AG04449 (cell line): ENCODE results near the gene ITGB4.

ENCODE experiments used
- CTCF ChIA-PET: fragments of 350-600 bp; formaldehyde crosslinking; extraction: SDS; loops from one replicate; lab custom pipeline; 2021; ENCODE audit warnings: antibody characterized with exemption; lab: Yijun Ruan, JAX
- POLR2A ChIA-PET: fragments of 400-600, 350-600 bp; formaldehyde crosslinking; extraction: SDS; loops from one replicate; lab custom pipeline; 2020; ENCODE audit warnings: antibody characterized with exemption, inconsistent platforms; lab: Yijun Ruan, JAX
- DNase-seq: peaks from one replicate; pipeline ENCODE4 v3.0.0-alpha.2; 2010; ENCODE audit warnings: low read depth, low spot score
- H3K4me3 ChIP-seq: 2 replicates; pipeline ENCODE4 v1.5.1; 2011; ENCODE audit warnings: low read depth, mild to moderate bottlenecking, control low read depth, low read length
- TF ChIP-seq, protein P1 (sequence below): IDR thresholded peaks from one replicate; pipeline ENCODE4 v1.5.1; 2011; ENCODE audit warnings: mild to moderate bottlenecking, moderate library complexity, low read length, control low read depth, inconsistent platforms; ENCODE audit not compliant: insufficient read depth; ENCODE audit errors: missing control alignments

The ITGB4 gene

DNA sequence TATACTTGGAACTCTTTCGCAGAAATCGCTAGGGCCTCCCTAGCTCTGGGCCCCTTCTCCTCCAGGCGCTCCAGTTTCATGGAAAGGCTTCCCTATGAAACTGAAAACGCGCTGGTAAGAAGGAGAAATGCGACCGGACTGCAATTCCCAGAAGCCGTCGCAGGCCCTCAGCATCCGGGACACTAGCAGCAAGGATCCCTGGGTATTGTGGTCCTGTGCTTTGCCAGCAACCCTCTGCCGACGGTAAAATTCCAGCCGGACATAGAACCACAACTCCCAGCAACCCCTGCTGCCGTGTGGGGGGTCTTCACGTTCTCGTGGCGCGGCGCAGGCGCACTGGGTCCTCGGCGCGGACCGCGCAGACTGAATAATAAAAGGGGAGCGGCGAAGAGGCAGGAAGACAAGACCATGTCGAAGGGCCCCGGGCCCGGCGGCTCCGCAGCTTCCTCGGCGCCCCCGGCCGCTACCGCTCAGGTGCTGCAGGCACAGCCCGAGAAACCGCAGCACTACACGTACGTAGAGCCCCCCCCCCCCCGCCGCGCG is 63.3 kb downstream of the ITGB4 start, which contains the start of gene UNK:
UNK (plus strand) TSS at position 334 of the 543 bp plus-strand sequence; CDS start at position 409, 75 bp downstream.
- TF ChIP-seq, protein P1, sequence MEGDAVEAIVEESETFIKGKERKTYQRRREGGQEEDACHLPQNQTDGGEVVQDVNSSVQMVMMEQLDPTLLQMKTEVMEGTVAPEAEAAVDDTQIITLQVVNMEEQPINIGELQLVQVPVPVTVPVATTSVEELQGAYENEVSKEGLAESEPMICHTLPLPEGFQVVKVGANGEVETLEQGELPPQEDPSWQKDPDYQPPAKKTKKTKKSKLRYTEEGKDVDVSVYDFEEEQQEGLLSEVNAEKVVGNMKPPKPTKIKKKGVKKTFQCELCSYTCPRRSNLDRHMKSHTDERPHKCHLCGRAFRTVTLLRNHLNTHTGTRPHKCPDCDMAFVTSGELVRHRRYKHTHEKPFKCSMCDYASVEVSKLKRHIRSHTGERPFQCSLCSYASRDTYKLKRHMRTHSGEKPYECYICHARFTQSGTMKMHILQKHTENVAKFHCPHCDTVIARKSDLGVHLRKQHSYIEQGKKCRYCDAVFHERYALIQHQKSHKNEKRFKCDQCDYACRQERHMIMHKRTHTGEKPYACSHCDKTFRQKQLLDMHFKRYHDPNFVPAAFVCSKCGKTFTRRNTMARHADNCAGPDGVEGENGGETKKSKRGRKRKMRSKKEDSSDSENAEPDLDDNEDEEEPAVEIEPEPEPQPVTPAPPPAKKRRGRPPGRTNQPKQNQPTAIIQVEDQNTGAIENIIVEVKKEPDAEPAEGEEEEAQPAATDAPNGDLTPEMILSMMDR: no peak
- ChIA-PET CTCF (interaction anchor here (0.9 to 3.3 kb wide), 8 partner anchors 8 to 121 kb away, joined by 3 to 25 read pairs (median 4); partner anchors contain the start of gene GALK1), POLR2A (interaction anchor here (0.7 kb wide), 1 partner anchor 232 kb away, joined by 3 read pairs; no protein-coding TSS in a partner anchor)
- H3K4me3 ChIP-seq: peak within 1 kb of the TSS; percentile 79
- DNase-seq: peak; percentile 98

DNA sequence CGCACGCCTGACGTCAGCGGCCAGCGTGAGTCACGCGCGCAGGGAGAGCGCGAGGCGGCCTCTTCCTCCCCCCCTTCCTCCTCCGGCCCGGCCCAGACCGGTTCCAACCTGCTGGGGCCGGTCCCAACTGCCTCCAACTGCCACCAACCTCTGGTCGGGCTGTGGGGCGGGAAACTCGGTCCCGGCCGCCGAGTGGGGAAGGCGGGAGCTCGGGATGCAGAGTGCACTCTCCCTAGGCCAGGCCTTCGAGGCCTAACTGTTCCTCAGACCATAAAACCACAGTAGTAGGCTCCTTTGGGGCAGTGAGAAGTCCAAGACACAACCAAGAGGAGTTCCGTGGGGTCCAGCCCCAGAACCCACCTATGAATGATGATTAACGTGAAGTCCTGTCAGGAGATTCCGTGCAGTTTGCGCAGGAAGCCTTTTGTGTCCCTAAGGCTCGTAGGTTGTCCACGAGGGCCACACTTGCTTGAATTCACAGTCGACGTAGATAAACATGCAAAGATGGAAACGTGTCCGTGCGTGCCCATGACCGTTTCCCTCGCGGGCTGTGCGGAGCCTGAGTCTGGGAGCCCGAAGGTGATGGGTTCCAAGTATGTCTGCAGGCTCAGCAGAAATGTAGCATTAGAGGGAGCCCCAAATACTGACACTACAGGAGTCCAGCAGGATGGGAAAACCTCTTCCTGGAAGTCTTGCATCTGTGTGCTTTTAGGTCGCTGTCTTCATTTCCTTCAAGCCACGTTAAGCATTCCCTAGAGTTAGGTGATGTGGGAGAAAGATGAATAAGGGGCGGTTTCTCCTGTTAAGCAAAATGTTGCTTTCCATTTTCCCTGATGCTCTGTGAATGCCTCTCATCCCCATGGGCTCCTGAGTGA is 64.0 kb downstream of the ITGB4 start:
- peak overlapping the region; percentile 79 for H3K4me3 ChIP-seq
- CTCF ChIA-PET: interaction anchor here (1.0 to 1.5 kb wide), 8 partner anchors 8 to 71 kb away, joined by 3 to 5 read pairs (median 3); no protein-coding TSS in a partner anchor
- TF ChIP-seq, protein P1: no peak
- POLR2A ChIA-PET: interaction anchor here (0.7 to 1.0 kb wide), 3 partner anchors 9 to 233 kb away, joined by 3 to 4 read pairs (median 3); no protein-coding TSS in a partner anchor
- no peak for DNase-seq

DNA sequence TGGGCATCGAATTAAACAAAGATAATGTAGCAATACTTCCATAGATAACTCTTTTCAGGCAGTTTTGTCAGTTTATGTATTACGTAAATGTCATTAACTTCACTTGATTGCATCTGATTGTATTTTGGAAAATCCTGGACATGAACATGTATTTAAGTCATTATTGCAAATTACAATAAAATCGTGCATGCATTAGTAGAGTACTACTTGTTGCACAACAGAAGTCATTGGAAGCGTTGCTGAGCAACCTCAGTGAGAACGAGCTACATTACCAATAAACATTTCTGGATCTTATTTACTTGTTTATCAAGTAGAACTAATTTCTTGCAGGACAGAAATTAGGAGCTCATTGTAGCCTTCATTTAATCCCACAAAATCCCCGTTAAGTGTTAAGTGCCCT is 70.0 kb downstream of the ITGB4 start:
- no peak for DNase-seq
- CTCF ChIA-PET: interaction anchor here (0.8 to 2.5 kb wide), 7 partner anchors 8 to 223 kb away, joined by 3 to 16 read pairs (median 6); no protein-coding TSS in a partner anchor
- TF ChIP-seq, protein P1: no peak
- no peak overlapping the region for H3K4me3 ChIP-seq
- POLR2A ChIA-PET: interaction anchor here (1.4 kb wide), 1 partner anchor 11 kb away, joined by 3 read pairs; no protein-coding TSS in a partner anchor

DNA sequence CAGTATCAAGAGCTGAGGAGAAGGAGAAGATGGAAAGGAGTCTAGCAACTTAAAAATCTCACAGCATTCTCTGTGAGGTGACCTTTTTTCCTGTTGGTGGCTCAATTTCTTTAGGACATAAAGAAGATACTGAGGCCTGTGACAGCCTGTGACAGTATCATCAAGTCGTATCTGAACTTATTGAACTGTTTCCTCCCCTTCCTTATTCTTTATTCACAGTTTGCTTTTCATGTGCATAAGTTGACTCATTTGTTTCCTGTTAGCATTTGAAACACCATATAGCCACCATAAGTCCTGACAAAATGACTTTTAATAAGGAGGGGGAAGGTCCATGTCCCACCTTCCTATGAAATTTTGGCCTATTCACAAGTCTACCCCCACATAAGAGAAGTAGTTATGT is 72.2 kb downstream of the ITGB4 start:
- no peak for DNase-seq
- H3K4me3 ChIP-seq: no peak overlapping the region
- TF ChIP-seq, protein P1: no peak
- ChIA-PET CTCF (interaction anchor here (0.9 to 2.5 kb wide), 4 partner anchors 9 to 52 kb away, joined by 3 to 16 read pairs (median 3); partner anchors contain the start of gene UNK), POLR2A (no interaction called here)

DNA sequence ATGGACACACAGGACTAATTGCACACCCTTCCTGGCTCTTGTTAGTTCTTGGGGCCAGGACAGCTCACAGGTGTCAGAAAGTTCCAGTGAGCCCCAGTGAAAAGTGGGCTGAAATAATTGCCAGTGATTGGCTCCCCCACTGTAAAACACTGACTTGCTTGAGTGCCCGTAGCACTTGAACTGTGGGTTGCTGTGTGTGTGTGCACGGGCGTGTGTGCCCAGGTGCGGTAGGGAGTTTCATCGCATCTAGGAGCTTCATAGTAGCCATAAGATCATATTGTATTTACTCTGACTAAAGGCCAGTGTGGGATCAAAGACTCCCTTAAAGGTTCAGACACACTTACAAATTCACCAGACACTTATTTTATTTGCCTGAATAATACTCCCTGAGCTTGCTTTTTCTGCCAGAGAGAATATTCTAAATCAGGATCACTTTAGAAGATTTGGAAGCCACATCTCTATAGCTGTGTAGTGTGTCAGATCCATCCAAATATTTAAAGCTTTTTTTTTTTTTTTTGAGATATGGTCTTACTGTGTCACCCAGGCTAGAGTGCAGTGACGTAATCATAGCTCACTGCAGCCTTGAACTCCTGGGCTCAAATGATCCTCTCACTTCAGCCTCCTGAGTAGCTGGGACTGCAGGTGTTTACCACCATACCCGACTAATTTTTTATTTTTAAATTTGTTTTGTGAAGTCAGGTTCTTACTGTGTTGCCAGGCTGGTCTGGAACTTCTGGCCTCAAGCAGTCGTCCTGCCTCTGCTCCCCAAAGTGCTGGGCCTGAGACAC is 74.8 kb downstream of the ITGB4 start:
- CTCF ChIA-PET: interaction anchor here (0.9 to 10.4 kb wide), 6 partner anchors 9 to 82 kb away, joined by 4 to 72 read pairs (median 7); partner anchors contain the start of genes GALK1 and TRIM47
- POLR2A ChIA-PET: interaction anchor here (1.1 to 2.0 kb wide), 2 partner anchors 16 to 20 kb away, joined by 3 to 5 read pairs; no protein-coding TSS in a partner anchor

More for the DNA sequence above, 74.8 kb downstream of the ITGB4 start:
- H3K4me3 ChIP-seq: no peak overlapping the region
- TF ChIP-seq, protein P1: no peak
- DNase-seq: no peak
